HG02798 (cell line): ENCODE measurements around the gene TNRC6A.
"Not testable (repeated sequence)": the region's sequence is repeated elsewhere in the genome, so short reads cannot be mapped to it uniquely, and the experiment has no call there.

Experiments
- ATAC-seq: cut with Tn5 transposase; IDR thresholded peaks from one replicate; pipeline ENCODE4 v1.9.1; 2021; ENCODE audit warnings: mild to moderate bottlenecking; ENCODE audit not compliant: unreplicated experiment, poor library complexity

TNRC6A gene

GRCh38 chr16:24729243-24729950 is at the start of gene TNRC6A:
Gene TNRC6A (plus strand): TSS chr16:24729651. CDS start chr16:24729842, 191 bp downstream.
- ATAC-seq = peak; percentile 97

- ATAC-seq = no peak
Observed at GRCh38 chr16:24681793-24682192, 47.7 kb upstream of the TNRC6A start.

GRCh38 chr16:24683250-24683649 is 46.2 kb upstream of the TNRC6A start:
- no peak for ATAC-seq

- ATAC-seq = no peak
Observed at GRCh38 chr16:24683847-24684493, 45.5 kb upstream of the TNRC6A start.

GRCh38 chr16:24685539-24686432 is 43.7 kb upstream of the TNRC6A start:
- no peak for ATAC-seq

- ATAC-seq = no peak
Observed at GRCh38 chr16:24686678-24687077, 42.8 kb upstream of the TNRC6A start.

GRCh38 chr16:24688359-24688758 is 41.1 kb upstream of the TNRC6A start:
- ATAC-seq = no peak

- ATAC-seq = no peak
Observed at GRCh38 chr16:24689128-24689527, 40.3 kb upstream of the TNRC6A start.

GRCh38 chr16:24692854-24693253 is 36.6 kb upstream of the TNRC6A start:
- no peak for ATAC-seq

GRCh38 chr16:24694931-24695330 is 34.5 kb upstream of the TNRC6A start:
- no peak for ATAC-seq

GRCh38 chr16:24696699-24697098 is 32.8 kb upstream of the TNRC6A start:
- ATAC-seq = no peak

GRCh38 chr16:24698308-24698707 is 31.1 kb upstream of the TNRC6A start:
- ATAC-seq = no peak

- no peak for ATAC-seq
Observed at GRCh38 chr16:24699151-24699723, 30.2 kb upstream of the TNRC6A start.

GRCh38 chr16:24700549-24701392 is 28.7 kb upstream of the TNRC6A start:
- ATAC-seq = no peak

- ATAC-seq = no peak
Observed at GRCh38 chr16:24701521-24701951, 27.9 kb upstream of the TNRC6A start.

GRCh38 chr16:24707760-24708159 is 21.7 kb upstream of the TNRC6A start:
- ATAC-seq = not testable (repeated sequence)

- no peak for ATAC-seq
Observed at GRCh38 chr16:24713379-24713778, 16.1 kb upstream of the TNRC6A start.

- ATAC-seq = no peak
Observed at GRCh38 chr16:24717411-24717810, 12.0 kb upstream of the TNRC6A start.

GRCh38 chr16:24718967-24719521 is 10.4 kb upstream of the TNRC6A start:
- ATAC-seq = no peak
